IPS-18a (cell line): Measurements from ENCODE around the gene CLNK.

ENCODE experiments used
- H3K27ac ChIP-seq: one replicate; pipeline ENCODE4 v1.5.1; 2013; ENCODE audit warnings: low read length
- H3K27me3 ChIP-seq: one replicate; pipeline ENCODE4 v1.6.1; 2013; ENCODE audit warnings: mild to moderate bottlenecking, low read length; ENCODE audit not compliant: control insufficient read depth, insufficient read depth
- H3K36me3 ChIP-seq: one replicate; pipeline ENCODE4 v1.6.1; 2013; ENCODE audit warnings: low read depth, low read length; ENCODE audit not compliant: control insufficient read depth
- H3K4me1 ChIP-seq: one replicate; pipeline ENCODE4 v1.6.1; 2013; ENCODE audit warnings: low read depth, low read length; ENCODE audit not compliant: control insufficient read depth
- H3K4me3 ChIP-seq: one replicate; pipeline ENCODE4 v1.5.1; 2013; ENCODE audit warnings: low read length
- H3K9ac ChIP-seq: one replicate; pipeline ENCODE4 v1.6.1; 2013; ENCODE audit warnings: mild to moderate bottlenecking, low read length, moderate library complexity
- H3K9me3 ChIP-seq: one replicate; pipeline ENCODE4 v1.6.1; 2013; ENCODE audit warnings: low read depth, low read length; ENCODE audit not compliant: control insufficient read depth

CLNK gene

DNA sequence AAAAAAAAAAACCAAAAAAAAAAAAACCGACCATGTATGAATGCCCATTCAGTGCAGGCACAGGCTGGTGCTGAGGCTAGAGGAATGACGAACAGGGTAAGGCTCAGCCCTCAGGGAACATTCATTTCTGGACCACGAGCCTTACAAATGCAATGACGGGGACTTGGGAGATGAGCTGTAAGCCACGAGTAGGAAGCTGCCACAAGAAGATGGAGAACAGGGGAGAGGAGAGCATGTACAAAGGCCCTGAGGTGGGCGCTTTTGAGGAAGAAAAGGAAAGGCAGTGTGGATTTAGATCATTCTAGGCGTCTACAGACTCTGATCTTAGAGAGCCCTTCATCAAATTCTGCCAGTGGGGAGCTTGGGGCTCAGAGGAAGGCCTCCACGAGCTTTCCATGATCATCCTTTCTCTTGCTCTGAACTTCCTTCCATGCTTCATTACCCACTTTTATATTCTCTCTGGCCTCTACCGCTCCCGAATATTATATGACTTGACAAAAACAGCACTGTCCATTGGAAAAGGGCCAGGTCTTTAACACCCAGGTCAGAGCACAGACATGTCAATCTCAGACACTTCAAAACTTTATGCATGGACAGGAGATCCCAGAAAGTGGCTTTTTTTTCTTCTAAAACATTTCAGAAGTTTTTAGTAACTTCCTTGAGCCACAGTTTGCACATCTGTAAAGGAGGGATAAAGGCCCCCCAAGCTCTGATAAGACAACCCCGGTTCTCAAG is 224.1 kb downstream of the CLNK start:
- Histone ChIP-seq H3K9ac (no peak overlapping the region), H3K4me1 (peaks cover 9% of the 10 kb centered on the region), H3K4me3 (peak overlapping the region; percentile 79), H3K9me3 (no peaks in the 10 kb centered on the region), H3K27me3 (peaks cover 87% of the 10 kb centered on the region), H3K27ac (no peak overlapping the region), H3K36me3 (no peaks in the 10 kb centered on the region)

DNA sequence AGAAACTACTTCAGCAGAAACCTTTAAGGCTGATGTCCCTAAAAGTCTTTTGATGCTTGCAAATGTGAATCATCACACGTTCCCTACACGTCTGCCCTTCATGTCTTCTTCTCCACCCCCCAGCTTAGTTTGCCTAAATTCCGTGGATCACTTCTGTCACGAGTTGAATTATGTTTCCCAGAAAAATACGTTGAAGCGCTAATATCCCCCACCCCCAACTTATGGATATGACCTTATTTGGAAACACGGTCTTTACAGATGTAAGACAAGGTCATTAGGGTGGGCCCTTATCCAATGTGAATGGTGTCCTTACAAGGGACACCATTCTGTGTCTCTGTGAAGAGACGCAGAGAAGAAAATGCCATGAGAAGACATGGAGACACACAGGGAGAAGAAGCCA is 225.3 kb downstream of the CLNK start:
- Histone ChIP-seq H3K4me1 (peaks cover 19% of the 10 kb centered on the region), H3K9ac (no peak overlapping the region), H3K27me3 (peaks cover 94% of the 10 kb centered on the region), H3K36me3 (no peaks in the 10 kb centered on the region), H3K27ac (no peak overlapping the region), H3K4me3 (no peak overlapping the region), H3K9me3 (no peaks in the 10 kb centered on the region)

DNA sequence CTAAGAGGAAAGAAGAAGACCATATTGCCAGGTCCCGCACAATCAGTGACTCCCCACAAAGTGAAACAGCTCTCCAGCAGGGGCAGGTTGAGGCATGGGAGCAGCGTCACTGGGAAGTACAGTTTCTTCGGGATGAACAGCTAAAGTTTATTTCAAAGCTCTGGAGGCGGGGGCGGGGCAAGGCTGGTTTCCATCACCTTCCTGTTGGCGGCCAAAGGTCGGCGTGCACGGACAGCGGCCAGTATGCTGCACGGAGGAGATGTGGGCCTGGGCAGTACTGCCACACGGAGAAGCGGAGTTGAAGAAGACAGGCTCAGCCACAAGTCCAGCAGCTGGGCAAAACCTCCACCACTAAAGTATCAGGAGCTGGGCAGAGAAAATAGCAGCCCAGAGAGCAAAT is 226.4 kb downstream of the CLNK start:
- Histone ChIP-seq H3K27ac (no peak overlapping the region), H3K9ac (no peak overlapping the region), H3K27me3 (peaks cover 84% of the 10 kb centered on the region), H3K4me1 (peaks cover 19% of the 10 kb centered on the region), H3K36me3 (no peaks in the 10 kb centered on the region), H3K9me3 (no peaks in the 10 kb centered on the region), H3K4me3 (no peak overlapping the region)

DNA sequence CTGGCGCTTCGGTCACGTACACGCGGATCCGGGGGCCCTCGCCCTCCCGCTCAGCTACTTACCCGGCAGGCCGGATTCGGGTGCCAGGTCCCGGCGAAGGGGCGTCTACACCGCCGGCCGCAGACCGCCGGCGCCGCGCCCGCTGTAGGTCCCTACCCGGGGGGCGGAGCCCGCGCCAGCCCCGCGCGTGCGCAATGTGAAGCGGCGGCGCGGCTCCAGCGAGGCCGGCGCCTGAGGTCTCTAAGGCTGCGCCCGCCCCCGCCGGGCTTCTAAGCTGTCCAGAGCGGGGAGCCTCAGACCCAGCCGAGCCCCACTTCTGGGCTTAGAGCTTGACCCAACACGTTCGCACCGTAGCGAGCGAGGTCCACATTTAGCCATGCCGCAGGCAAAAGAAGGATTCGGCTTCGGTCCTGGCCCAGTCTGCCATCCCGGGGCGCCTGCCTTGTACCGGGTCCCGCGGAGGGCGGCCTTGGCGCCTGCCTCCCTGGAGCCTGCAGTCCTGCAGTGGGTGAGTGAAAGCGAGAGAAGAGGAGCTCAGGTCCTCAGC is 227.2 kb downstream of the CLNK start, which contains the start of gene ZNF518B:
TSS of gene ZNF518B (minus strand) at position 172 of the 547 bp plus-strand sequence. CDS start 11,098 bp downstream, outside the sequence.
- Histone ChIP-seq H3K4me3 (peak within 1 kb of the TSS; percentile 78), H3K27ac (no peak within 1 kb of the TSS), H3K36me3 (peaks cover 4% of the 10 kb centered on the region), H3K4me1 (peaks cover 19% of the 10 kb centered on the region), H3K27me3 (peaks cover 75% of the 10 kb centered on the region), H3K9ac (peak within 1 kb of the TSS; percentile 51), H3K9me3 (no peaks in the 10 kb centered on the region)

DNA sequence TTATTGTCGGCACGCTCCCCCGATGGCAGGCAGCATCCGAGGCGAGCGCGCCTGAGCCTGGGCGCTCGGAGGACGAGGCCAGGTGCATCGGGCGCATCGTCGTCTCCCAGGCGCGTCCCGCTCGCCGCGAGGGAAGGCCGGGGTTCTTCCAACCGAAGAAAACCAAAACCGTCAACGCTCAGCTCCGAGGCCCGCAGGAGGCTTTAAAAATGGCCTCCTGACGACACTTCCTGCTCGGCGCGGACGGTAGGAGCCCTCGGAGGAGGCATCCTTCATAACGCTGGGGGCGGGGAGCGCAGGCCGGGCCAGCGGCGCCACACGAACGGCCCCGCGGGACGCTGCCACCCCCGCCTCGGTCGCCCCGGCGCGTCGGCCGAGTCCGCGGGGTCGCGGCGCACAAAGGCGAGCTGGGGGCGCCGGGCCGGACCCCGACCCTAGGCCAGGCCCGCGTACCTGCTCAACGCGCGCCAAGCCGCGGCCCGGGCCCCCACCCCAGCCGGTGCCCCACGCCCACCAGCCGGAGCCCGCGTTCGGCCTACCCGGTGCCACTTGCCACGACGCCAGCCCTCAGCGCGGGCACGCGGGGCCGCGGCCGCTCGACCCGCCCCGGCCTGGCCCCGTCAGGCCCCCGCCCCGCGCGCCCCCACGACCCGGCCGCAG is 227.8 kb downstream of the CLNK start:
- H3K27ac ChIP-seq: no peak overlapping the region
- peaks cover 69% of the 10 kb centered on the region for H3K27me3 ChIP-seq
- peaks cover 8% of the 10 kb centered on the region for H3K36me3 ChIP-seq
- H3K9ac ChIP-seq: peak overlapping the region; percentile 51
- H3K4me1 ChIP-seq: peaks cover 19% of the 10 kb centered on the region
- peak overlapping the region; percentile 78 for H3K4me3 ChIP-seq
- no peaks in the 10 kb centered on the region for H3K9me3 ChIP-seq

DNA sequence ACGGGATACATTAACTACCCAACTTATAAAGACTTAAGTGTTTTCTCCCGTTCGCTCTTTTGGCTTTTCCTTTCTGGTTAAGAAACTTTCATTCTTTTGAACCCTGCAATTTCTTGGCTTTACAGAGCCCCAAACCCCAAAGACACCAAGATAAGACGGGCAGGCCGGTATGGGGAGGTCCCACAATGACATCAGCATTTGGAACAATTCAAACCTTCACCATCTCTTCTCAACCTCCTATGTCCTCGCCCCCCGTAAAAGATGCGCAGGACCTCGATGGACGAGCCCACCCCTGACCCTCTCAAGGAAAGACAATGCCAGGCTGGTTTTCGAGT is 228.3 kb downstream of the CLNK start:
- H3K27me3 ChIP-seq: peaks cover 64% of the 10 kb centered on the region
- peak overlapping the region; percentile 51 for H3K9ac ChIP-seq
- H3K27ac ChIP-seq: no peak overlapping the region
- no peaks in the 10 kb centered on the region for H3K9me3 ChIP-seq
- peaks cover 19% of the 10 kb centered on the region for H3K4me1 ChIP-seq
- peak overlapping the region; percentile 78 for H3K4me3 ChIP-seq
- peaks cover 8% of the 10 kb centered on the region for H3K36me3 ChIP-seq

DNA sequence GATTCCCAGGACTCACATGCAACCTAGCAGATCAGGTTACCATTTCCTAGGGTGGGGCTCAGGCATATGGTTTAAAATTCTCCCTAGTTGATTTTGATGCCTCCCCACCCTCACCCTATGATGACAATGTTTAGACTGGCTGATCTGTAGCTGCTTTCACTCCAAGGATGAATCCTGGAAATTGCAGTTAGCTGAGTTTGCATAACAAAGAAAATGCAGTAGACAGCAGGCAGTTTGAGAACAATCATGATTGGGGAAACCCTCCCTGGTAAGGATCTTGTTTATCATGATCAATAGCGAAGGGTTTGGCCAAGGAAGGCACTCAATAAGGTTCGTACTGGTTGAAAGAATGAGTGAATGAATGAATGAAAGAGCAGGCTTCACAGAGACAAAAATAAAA is 229.4 kb downstream of the CLNK start:
- Histone ChIP-seq H3K9me3 (no peaks in the 10 kb centered on the region), H3K4me3 (peak overlapping the region; percentile 78), H3K36me3 (peaks cover 11% of the 10 kb centered on the region), H3K9ac (no peak overlapping the region), H3K27ac (no peak overlapping the region), H3K4me1 (peaks cover 19% of the 10 kb centered on the region), H3K27me3 (peaks cover 53% of the 10 kb centered on the region)

DNA sequence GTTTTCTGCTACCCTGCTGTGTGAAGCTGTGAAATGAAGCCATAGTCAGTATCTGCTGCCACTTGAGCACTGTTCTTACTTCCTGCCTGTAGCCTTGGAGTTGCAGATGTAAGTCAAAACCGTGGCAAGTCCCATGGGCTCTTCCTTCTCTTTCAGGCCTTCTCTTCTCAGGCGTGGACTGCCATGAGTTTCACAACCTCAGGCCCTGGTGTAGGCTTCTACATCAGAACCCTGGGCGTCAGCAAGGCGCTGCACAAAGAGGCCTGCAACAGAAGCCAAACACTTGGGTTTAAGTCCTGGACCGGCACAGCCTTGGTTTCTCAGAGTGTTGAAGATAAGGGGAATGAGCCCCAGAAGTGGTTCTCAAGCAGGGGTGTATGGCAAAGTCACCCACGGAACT is 229.8 kb downstream of the CLNK start:
- Histone ChIP-seq H3K27me3 (peaks cover 49% of the 10 kb centered on the region), H3K4me3 (no peak overlapping the region), H3K4me1 (peaks cover 19% of the 10 kb centered on the region), H3K9ac (no peak overlapping the region), H3K9me3 (no peaks in the 10 kb centered on the region), H3K36me3 (peaks cover 13% of the 10 kb centered on the region), H3K27ac (no peak overlapping the region)

DNA sequence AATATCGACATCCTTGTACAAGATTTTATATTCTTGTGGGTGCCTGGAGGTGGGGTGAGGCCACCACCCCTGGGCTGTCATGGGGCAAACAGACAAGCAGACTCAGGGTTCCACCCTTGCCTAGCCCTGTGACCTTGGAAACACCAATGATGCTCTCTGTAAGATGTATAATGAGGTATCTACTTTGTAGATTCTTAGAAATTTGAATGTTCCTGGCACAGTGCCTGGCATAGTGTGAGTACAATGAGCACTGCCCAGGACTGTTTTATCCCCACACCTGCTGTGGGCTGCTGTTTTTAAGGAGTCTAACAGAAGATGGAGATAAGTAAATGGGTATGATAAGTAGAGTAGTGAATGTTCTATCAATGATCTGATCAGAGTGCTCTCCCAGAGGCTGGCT is 230.4 kb downstream of the CLNK start:
- peaks cover 19% of the 10 kb centered on the region for H3K4me1 ChIP-seq
- peaks cover 43% of the 10 kb centered on the region for H3K27me3 ChIP-seq
- no peak overlapping the region for H3K4me3 ChIP-seq
- H3K27ac ChIP-seq: no peak overlapping the region
- no peak overlapping the region for H3K9ac ChIP-seq
- H3K36me3 ChIP-seq: peaks cover 13% of the 10 kb centered on the region
- no peaks in the 10 kb centered on the region for H3K9me3 ChIP-seq

DNA sequence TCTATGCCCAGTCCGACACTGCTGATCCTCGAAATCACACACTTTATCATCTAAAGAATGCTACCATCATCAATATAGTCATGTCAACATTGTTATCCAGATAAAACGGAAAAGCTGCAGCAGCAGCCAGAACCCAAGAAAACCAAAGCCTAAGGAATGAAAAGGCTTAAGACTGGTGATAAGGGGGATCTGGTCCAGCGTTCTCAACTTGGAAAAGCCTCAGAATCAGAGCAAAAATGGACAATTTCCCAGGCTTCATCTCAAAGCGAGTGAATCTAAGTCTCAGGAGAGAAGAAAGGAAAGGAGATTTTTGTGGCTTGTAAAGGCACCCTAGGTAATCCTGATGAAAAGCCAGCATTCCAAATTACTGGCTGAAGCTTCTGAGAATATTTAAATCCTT is 235.6 kb downstream of the CLNK start:
- H3K36me3 ChIP-seq: peaks cover 34% of the 10 kb centered on the region

DNA sequence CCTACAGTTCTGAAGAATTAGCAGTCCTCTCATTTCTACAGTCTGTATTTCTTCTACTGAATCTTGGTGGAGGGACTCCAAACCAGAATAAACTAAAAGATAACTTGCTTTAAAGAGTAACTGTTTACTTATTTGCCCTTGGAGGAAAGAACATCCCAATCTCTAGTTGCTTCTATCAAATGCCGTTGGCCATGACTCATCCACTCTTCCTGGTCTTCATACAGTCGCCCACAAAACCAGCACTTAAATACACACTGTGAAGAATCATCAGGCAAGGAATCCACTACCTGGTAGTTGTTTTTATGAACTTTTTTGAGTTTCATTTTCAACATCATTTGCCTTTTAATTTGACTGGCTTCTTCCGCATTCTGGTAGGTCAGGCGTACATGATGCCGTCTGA is 241.6 kb downstream of the CLNK start:
- H3K27ac ChIP-seq: no peak overlapping the region
- H3K4me1 ChIP-seq: peaks cover 4% of the 10 kb centered on the region
- H3K36me3 ChIP-seq: peaks cover 21% of the 10 kb centered on the region
- H3K9ac ChIP-seq: no peak overlapping the region
- H3K27me3 ChIP-seq: no peaks in the 10 kb centered on the region
- H3K9me3 ChIP-seq: no peaks in the 10 kb centered on the region
- no peak overlapping the region for H3K4me3 ChIP-seq

More for the DNA sequence above, 235.6 kb downstream of the CLNK start:
- Histone ChIP-seq H3K4me3 (no peak overlapping the region), H3K9me3 (no peaks in the 10 kb centered on the region), H3K4me1 (no peaks in the 10 kb centered on the region), H3K27ac (no peak overlapping the region), H3K27me3 (no peaks in the 10 kb centered on the region), H3K9ac (no peak overlapping the region)
